DOHH2 (cell line): ENCODE data around the gene ENOX1.

Source experiments
- H3F3A ChIP-seq: fragments of 200-600 bp; sonication (generic), shearing (Covaris generic); 2 replicates; pipeline ENCODE4 v1.6.0; 2016; ENCODE audit warnings: antibody characterized with exemption, mild to moderate bottlenecking; ENCODE audit not compliant: control insufficient read depth, insufficient read depth
- H3K27ac ChIP-seq: fragments of 200-600 bp; sonication (generic); 2 replicates; pipeline ENCODE4 v1.5.1; 2014; ENCODE audit warnings: low read depth, mild to moderate bottlenecking, low read length, moderate library complexity
- H3K27me3 ChIP-seq: fragments of 200-600 bp; sonication (generic); 2 replicates; pipeline ENCODE4 v1.6.1; 2014; ENCODE audit warnings: mild to moderate bottlenecking, low read length, mixed read lengths; ENCODE audit not compliant: control insufficient read depth
- H3K36me3 ChIP-seq: fragments of 200-600 bp; sonication (generic); 2 replicates; pipeline ENCODE4 v1.6.1; 2014; ENCODE audit warnings: mild to moderate bottlenecking, low read length, moderate library complexity, mixed read lengths; ENCODE audit not compliant: control insufficient read depth
- H3K4me1 ChIP-seq: fragments of 200-600 bp; sonication (generic); 2 replicates; pipeline ENCODE4 v1.6.1; 2014; ENCODE audit warnings: mild to moderate bottlenecking, low read length, mixed read lengths; ENCODE audit not compliant: control insufficient read depth
- H3K4me2 ChIP-seq: fragments of 200-600 bp; sonication (generic); 2 replicates; pipeline ENCODE4 v1.6.0; 2014; ENCODE audit warnings: mild to moderate bottlenecking, low read length, moderate library complexity
- H3K4me3 ChIP-seq: fragments of 200-600 bp; sonication (generic); 2 replicates; pipeline ENCODE4 v1.5.1; 2014; ENCODE audit warnings: mild to moderate bottlenecking, low read length, mixed read lengths
- H3K79me2 ChIP-seq: fragments of 200-600 bp; sonication (generic); 2 replicates; pipeline ENCODE4 v1.6.1; 2014; ENCODE audit warnings: mild to moderate bottlenecking, low read length, mixed read lengths; ENCODE audit not compliant: control insufficient read depth
- H3K9me2 ChIP-seq: fragments of 200-600 bp; sonication (generic); replicated peaks from 2 replicates; pipeline ENCODE4 v1.6.1; 2014; ENCODE audit warnings: mild to moderate bottlenecking, low read length, mixed read lengths; ENCODE audit not compliant: control insufficient read depth
- H3K9me3 ChIP-seq: fragments of 200-600 bp; sonication (generic); 2 replicates; pipeline ENCODE4 v1.6.1; 2014; ENCODE audit warnings: antibody characterized with exemption, low read length, mixed read lengths; ENCODE audit not compliant: control insufficient read depth, insufficient read depth
- H4K20me1 ChIP-seq: fragments of 200-600 bp; sonication (generic); 2 replicates; pipeline ENCODE4 v1.6.0; 2014; ENCODE audit warnings: low read depth, mild to moderate bottlenecking, antibody characterized with exemption, low read length, moderate library complexity; ENCODE audit not compliant: control insufficient read depth, insufficient read depth
- CTCF ChIP-seq: fragments of 200-600 bp; sonication (generic); IDR thresholded peaks from one replicate; pipeline ENCODE4 v1.5.1; 2014; ENCODE audit warnings: antibody characterized with exemption, mild to moderate bottlenecking, low read depth, low read length; ENCODE audit not compliant: poor library complexity, severe bottlenecking
- EZH2phosphoT487 ChIP-seq: fragments of 200-600 bp; sonication (generic); IDR thresholded peaks from 2 replicates; pipeline ENCODE4 v1.6.1; 2017; ENCODE audit warnings: borderline replicate concordance, mild to moderate bottlenecking, antibody characterized with exemption, low read length, moderate library complexity, mixed read lengths

ENOX1 gene

GRCh38 chr13:43193789-43194420 is 592.9 kb downstream of the ENOX1 start:
- Histone ChIP-seq H3F3A (no peaks in the 10 kb centered on the region), H3K4me2 (no peak overlapping the region), H3K36me3 (no peaks in the 10 kb centered on the region), H3K4me1 (no peaks in the 10 kb centered on the region), H3K9me2 (no peaks in the 10 kb centered on the region), H3K4me3 (no peak overlapping the region), H4K20me1 (no peaks in the 10 kb centered on the region), H3K27ac (no peak overlapping the region), H3K9me3 (no peaks in the 10 kb centered on the region), H3K27me3 (no peaks in the 10 kb centered on the region; the same call in 1 of the 2 replicates), H3K79me2 (no peaks in the 10 kb centered on the region)
- TF ChIP-seq EZH2phosphoT487 (no peak), CTCF (no peak)

- no peaks in the 10 kb centered on the region for H3K36me3 ChIP-seq
- no peaks in the 10 kb centered on the region for H3K9me3 ChIP-seq
- no peak for TF ChIP-seq EZH2phosphoT487
- no peak for TF ChIP-seq CTCF
- no peak overlapping the region for H3K4me3 ChIP-seq
- H3K79me2 ChIP-seq: no peaks in the 10 kb centered on the region
- no peaks in the 10 kb centered on the region for H4K20me1 ChIP-seq
- H3K9me2 ChIP-seq: no peaks in the 10 kb centered on the region
- H3K4me2 ChIP-seq: no peak overlapping the region
- H3K27ac ChIP-seq: no peak overlapping the region
- H3K4me1 ChIP-seq: no peaks in the 10 kb centered on the region
- no peaks in the 10 kb centered on the region; the same call in 1 of the 2 replicates for H3K27me3 ChIP-seq
- H3F3A ChIP-seq: no peaks in the 10 kb centered on the region
Measured at GRCh38 chr13:43191546-43191945, 595.2 kb downstream of the ENOX1 start.

GRCh38 chr13:43185226-43185625 is 601.5 kb downstream of the ENOX1 start:
- H3K9me3 ChIP-seq: peaks cover 5% of the 10 kb centered on the region; the same call in 1 of the 2 replicates
- H4K20me1 ChIP-seq: no peaks in the 10 kb centered on the region
- no peak for TF ChIP-seq CTCF
- H3K27me3 ChIP-seq: no peaks in the 10 kb centered on the region
- no peaks in the 10 kb centered on the region for H3F3A ChIP-seq
- no peak overlapping the region for H3K27ac ChIP-seq
- no peaks in the 10 kb centered on the region for H3K36me3 ChIP-seq
- no peaks in the 10 kb centered on the region for H3K79me2 ChIP-seq
- no peak overlapping the region for H3K4me2 ChIP-seq
- H3K4me1 ChIP-seq: no peaks in the 10 kb centered on the region
- H3K9me2 ChIP-seq: no peaks in the 10 kb centered on the region
- H3K4me3 ChIP-seq: no peak overlapping the region
